HCT116 (cell line): ENCODE data around the gene GGA1. TPM values are rescaled to one million over a fixed set of nuclear protein-coding genes. Genes with fewer than 3 reads are reported as not detected.
"Not testable (repeated sequence)": the region's sequence is repeated elsewhere in the genome, so short reads cannot be mapped to it uniquely, and the experiment has no call there.

Experiments
- ATAC-seq: fragments of 200-7000 bp; cut with Tn5 transposase; 2 replicates; pipeline ENCODE4 v1.9.1; 2020; ENCODE audit warnings: mild to moderate bottlenecking, moderate library complexity
- BruUV-seq: library from RNA; stranded (reverse); fragments of 400-500 nt; replicated peaks from 2 replicates; lab custom pipeline; 2021; lab: Mats Ljungman, UMichigan
- CTCF ChIA-PET: fragments of 300-600 bp; sonication (Branson Sonifier 250); formaldehyde crosslinking; loops from one replicate; lab custom pipeline; 2021; ENCODE audit warnings: antibody characterized with exemption; lab: Charles Lee
- POLR2A ChIA-PET: fragments of 300-600, 350-600 bp; sonication (Branson Sonifier 250); formaldehyde crosslinking; loops from one replicate; lab custom pipeline; 2021; ENCODE audit warnings: antibody characterized with exemption; lab: Charles Lee
- RAD21 ChIA-PET, 2 experiments: fragments of 300-600 bp; sonication (Branson Sonifier 250); formaldehyde crosslinking; loops; one replicate each; lab custom pipeline; 2023; ENCODE audit warnings: low total read pairs in 2 of 2; ENCODE audit not compliant: uncharacterized antibody in 2 of 2, unreplicated experiment in 2 of 2, low non-redundant PET in 1 of 2; lab: Charles Lee
- DNase-seq: peaks from one replicate; pipeline ENCODE4 v3.0.0-alpha.2; 2010; ENCODE audit warnings: low read depth, low spot score
- H2AFZ ChIP-seq: fragments of 200-600 bp; shearing (Covaris generic), sonication (generic); 2 replicates; pipeline ENCODE4 v1.6.1; 2017; ENCODE audit warnings: low read depth, mixed run types, mixed read lengths, antibody characterized with exemption, low read length; ENCODE audit not compliant: poor library complexity, severe bottlenecking
- H3K27ac ChIP-seq: 2 replicates; pipeline ENCODE4 v1.5.1; 2012; ENCODE audit warnings: low read depth, low read length
- H3K27me3 ChIP-seq: fragments of 200-600 bp; sonication (generic); 2 replicates; pipeline ENCODE4 v1.6.1; 2016; ENCODE audit warnings: mixed run types, low read length, mixed read lengths; ENCODE audit not compliant: insufficient read depth
- H3K36me3 ChIP-seq, 2 experiments: fragments of 200-500 bp in 1 of 2; fragments of 200-600 bp in 1 of 2; sonication (Bioruptor generic) in 1 of 2; sonication (generic) in 1 of 2; 2 replicates each; pipeline versions ENCODE4 v1.5.1 to v1.6.1; 2014 to 2016; ENCODE audit warnings: low read length in 2 of 2, inconsistent platforms in 1 of 2, mixed read lengths in 1 of 2, mixed run types in 1 of 2; ENCODE audit not compliant: insufficient read depth in 2 of 2, control insufficient read depth in 1 of 2
- H3K4me1 ChIP-seq, 2 experiments: fragments of 200-600 bp in 1 of 2; sonication (generic) in 1 of 2; 2 replicates each; pipeline versions ENCODE4 v1.5.1 to v1.6.1; 2012 to 2017; ENCODE audit warnings: low read length in 2 of 2, inconsistent platforms in 1 of 2, mild to moderate bottlenecking in 1 of 2, mixed read lengths in 1 of 2, mixed run types in 1 of 2, moderate library complexity in 1 of 2; ENCODE audit not compliant: insufficient read depth in 2 of 2, control insufficient read depth in 1 of 2
- H3K4me2 ChIP-seq: fragments of 200-600 bp; sonication (generic); 2 replicates; pipeline ENCODE4 v1.6.1; 2017; ENCODE audit warnings: mixed run types, low read length, mixed read lengths
- H3K4me3 ChIP-seq, 2 experiments: fragments of 200-600 bp in 1 of 2; sonication (generic) in 1 of 2; replicated peaks in 1 of 2; 2 replicates each; pipeline ENCODE4 v1.5.1; 2011 to 2016; ENCODE audit warnings: low read length in 2 of 2, control low read depth in 1 of 2, low read depth in 1 of 2, mild to moderate bottlenecking in 1 of 2, mixed read lengths in 1 of 2, mixed run types in 1 of 2
- H3K79me2 ChIP-seq: fragments of 200-600 bp; sonication (generic); 2 replicates; pipeline ENCODE4 v1.6.1; 2017; ENCODE audit warnings: mild to moderate bottlenecking, mixed run types, low read length, moderate library complexity, mixed read lengths; ENCODE audit not compliant: insufficient read depth
- H3K9ac ChIP-seq: fragments of 200-600 bp; sonication (generic); 2 replicates; pipeline ENCODE4 v1.6.1; 2016; ENCODE audit warnings: low read length, mixed read lengths
- H3K9me2 ChIP-seq: fragments of 200-600 bp; sonication (generic), shearing (Covaris generic); 2 replicates; pipeline ENCODE4 v1.6.1; 2017; ENCODE audit warnings: mixed run types, mild to moderate bottlenecking, moderate library complexity; ENCODE audit not compliant: insufficient read depth
- H3K9me3 ChIP-seq, 2 experiments: fragments of 200-500 bp in 1 of 2; fragments of 200-600 bp in 1 of 2; sonication (Bioruptor generic) in 1 of 2; sonication (generic) in 1 of 2; 2 replicates each; pipeline ENCODE4 v1.6.1; 2014 to 2017; ENCODE audit warnings: low read length in 2 of 2, mixed read lengths in 2 of 2, inconsistent platforms in 1 of 2, low read depth in 1 of 2, mild to moderate bottlenecking in 1 of 2, mixed run types in 1 of 2, moderate library complexity in 1 of 2; ENCODE audit not compliant: control insufficient read depth in 1 of 2, insufficient read depth in 1 of 2
- H4K20me1 ChIP-seq: fragments of 200-600 bp; sonication (generic), shearing (Covaris generic); 2 replicates; pipeline ENCODE4 v1.6.1; 2017; ENCODE audit warnings: mixed run types, mild to moderate bottlenecking, moderate library complexity; ENCODE audit not compliant: insufficient read depth
- CBX3 ChIP-seq: IDR thresholded peaks from 2 replicates; pipeline ENCODE4 v1.6.1; 2012; ENCODE audit warnings: low read depth
- POLR2AphosphoS5 ChIP-seq: IDR thresholded peaks from 2 replicates; pipeline ENCODE4 v1.6.1; 2011; ENCODE audit warnings: mild to moderate bottlenecking, low read depth, low read length, moderate library complexity
- SIN3A ChIP-seq: IDR thresholded peaks from 2 replicates; pipeline ENCODE4 v1.6.1; 2012; ENCODE audit warnings: low read depth
- intact Hi-C: fragments of 100-400 bp; cut with micrococcal nuclease; formaldehyde crosslinking; loops from 2 replicates; pipeline ENCODE4 v1.10.0; 2022
- total RNA-seq: library from RNA; stranded (reverse); gene quantifications from one replicate; pipeline ENCODE4 v1.2.1, GENCODE V29; 2021; ENCODE audit not compliant: unreplicated experiment

Gene GGA1
- total RNA-seq, 1 experiment from 2014 or later: 89.8 TPM

GRCh38 chr22:37609240-37610152 is 862 bp downstream of the GGA1 start:
- Histone ChIP-seq H3K4me1 (peaks cover 38 to 55% of the 10 kb centered on the region in 2 experiments), H3K79me2 (peaks cover 30% of the 10 kb centered on the region), H2AFZ (no peak overlapping the region), H3K9me3 (no peaks in the 10 kb centered on the region), H3K4me2 (peak overlapping the region; percentile 91), H3K4me3 (peak overlapping the region; percentile 82 to 93), H3K9me2 (no peaks in the 10 kb centered on the region), H3K27ac (peak overlapping the region; percentile 100), H3K36me3 (peaks cover 3 to 8% of the 10 kb centered on the region in 2 experiments; a peak in 3 of 4 replicates), H3K27me3 (no peaks in the 10 kb centered on the region), H3K9ac (peak overlapping the region; percentile 91), H4K20me1 (no peaks in the 10 kb centered on the region)
- TSS peak; percentile 48 for BruUV-seq
- DNase-seq (no peak), ATAC-seq (peak; percentile 1; the same call in 1 of the 2 replicates)
- intact Hi-C loops: loop anchor here (1.0 to 5.0 kb wide), 2 partner anchors 71 to 198 kb away; partner anchors contain the start of gene GCAT
- ChIA-PET CTCF (interaction anchor here (0.7 to 4.8 kb wide), 6 partner anchors 8 to 172 kb away, joined by 3 to 74 read pairs (median 6); no protein-coding TSS in a partner anchor), RAD21 (no interaction called here), POLR2A (interaction anchor here (1.0 to 3.1 kb wide), 10 partner anchors 9 to 197 kb away, joined by 3 to 38 read pairs (median 4); partner anchors contain the start of genes GCAT and LGALS1)
- TF ChIP-seq SIN3A: no peak
- TF ChIP-seq CBX3: no peak
- no peak for TF ChIP-seq POLR2AphosphoS5

GRCh38 chr22:37610153-37610475 is 1.5 kb downstream of the GGA1 start:
- H2AFZ ChIP-seq, DNase-seq, ATAC-seq, H3K9me3 ChIP-seq, CTCF ChIA-PET, BruUV-seq, intact Hi-C loops, H4K20me1 ChIP-seq, H3K36me3 ChIP-seq, RAD21 ChIA-PET, H3K9me2 ChIP-seq, H3K27me3 ChIP-seq: not testable (repeated sequence)
- peak overlapping the region; percentile 91 for H3K4me2 ChIP-seq
- POLR2A ChIA-PET: interaction anchor here (1.2 to 1.6 kb wide), 3 partner anchors 8 to 65 kb away, joined by 3 to 4 read pairs (median 3); partner anchors contain the start of gene LGALS1
- peaks cover 34 to 50% of the 10 kb centered on the region in 2 experiments for H3K4me1 ChIP-seq
- peaks cover 30% of the 10 kb centered on the region for H3K79me2 ChIP-seq
- H3K9ac ChIP-seq: peak overlapping the region; percentile 91
- peak overlapping the region; percentile 100 for H3K27ac ChIP-seq
- H3K4me3 ChIP-seq: peak overlapping the region; percentile 82 to 93
